Measurements from ENCODE around the gene EXT2. TPM values are rescaled to one million over a fixed set of nuclear protein-coding genes. Genes with fewer than 3 reads are reported as not detected.

EXT2 gene
- total and polyA plus RNA-seq, 2 experiments from 2014 or later, result 99.8 to 209 TPM

DNA sequence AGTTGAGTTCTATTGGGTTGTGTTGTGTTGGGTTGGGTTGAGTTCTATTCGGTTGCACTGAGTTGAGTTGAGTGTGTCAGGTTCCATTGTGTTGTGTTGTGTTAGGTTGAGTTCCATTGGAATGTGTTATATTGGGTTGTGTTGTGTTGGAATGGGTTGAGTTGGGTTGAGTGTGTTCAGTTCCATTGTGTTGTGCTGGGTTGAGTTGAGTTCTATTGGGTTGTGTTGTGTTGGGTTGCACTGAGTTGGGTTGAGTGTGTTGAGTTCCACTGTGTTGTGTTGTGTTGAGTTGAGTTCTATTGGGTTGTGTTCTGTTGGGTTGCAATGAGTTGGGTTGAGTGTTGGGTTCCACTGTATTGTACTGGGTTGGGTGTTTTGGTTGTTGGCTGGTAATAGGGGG lies 178.9 kb downstream of the EXT2 start:
- H3K27ac ChIP-seq, result no peak overlapping the region
- H3K36me3 ChIP-seq (ENCODE audit: low read depth), result no peaks in the 10 kb centered on the region
- whole genome bisulfite sequencing, 2 experiments (ENCODE audit: low coverage in 1 of 2, low lambda C conversion rate in 2 of 2, missing lambda C conversion rate in 2 of 2), result 23 to 41% methylated on average over 1 of the region's 1 CpG
- no peak overlapping the region for H3K9ac ChIP-seq
- no peak overlapping the region for H2AFZ ChIP-seq
- no peaks in the 10 kb centered on the region for H3F3A ChIP-seq (ENCODE audit: insufficient read depth)
- no peaks in the 10 kb centered on the region for H4K20me1 ChIP-seq (ENCODE audit: insufficient read depth)
- H3K4me1 ChIP-seq (ENCODE audit: insufficient read depth), result no peaks in the 10 kb centered on the region
- no peak for DNase-seq
- no peaks in the 10 kb centered on the region for H3K79me2 ChIP-seq (ENCODE audit: insufficient read depth)
- no peaks in the 10 kb centered on the region for H3K9me2 ChIP-seq (ENCODE audit: insufficient read depth)
- no peak overlapping the region for H3K4me2 ChIP-seq (ENCODE audit: unreplicated experiment)
- in situ Hi-C loops (cut with MboI), result no loop called here
- TF ChIP-seq EZH2phosphoT487 (IDR thresholded peaks at IDR 0.05; ENCODE audit: insufficient read depth, low read depth) (no peak), EZH2 (IDR thresholded peaks at IDR 0.05; ENCODE audit: insufficient read depth, poor library complexity, severe bottlenecking) (no peak)
- no peaks in the 10 kb centered on the region; the same call in 1 of the 2 replicates for H3K27me3 ChIP-seq (replicated peaks; ENCODE audit: insufficient read depth)
- H3K9me3 ChIP-seq (ENCODE audit: low read depth), result no peaks in the 10 kb centered on the region
- no peak overlapping the region for H3K4me3 ChIP-seq

DNA sequence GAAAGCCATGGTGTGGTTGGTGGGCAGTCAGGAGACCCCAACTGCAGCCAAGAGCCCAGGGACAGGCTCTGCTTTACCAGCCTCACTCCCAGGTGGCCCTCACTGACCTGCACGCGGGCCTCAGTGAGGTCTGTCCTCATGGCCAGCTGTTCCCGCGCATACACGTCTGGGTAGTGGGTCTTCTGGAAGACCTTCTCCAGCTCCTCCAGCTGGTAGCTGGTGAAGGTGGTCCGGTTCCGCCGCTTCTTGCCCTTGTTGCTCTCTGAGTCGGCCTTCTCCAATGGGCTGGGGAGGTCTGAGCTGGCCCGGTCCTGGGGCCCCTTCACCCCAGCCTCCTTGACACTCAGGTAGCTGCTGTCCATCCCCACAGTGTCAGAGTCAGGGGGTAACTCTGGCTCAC lies 179.8 kb downstream of the EXT2 start:
- H3F3A ChIP-seq (ENCODE audit: insufficient read depth), result no peaks in the 10 kb centered on the region
- no peak overlapping the region for H2AFZ ChIP-seq
- H3K4me3 ChIP-seq, result no peak overlapping the region
- H3K27me3 ChIP-seq (replicated peaks; ENCODE audit: insufficient read depth), result no peaks in the 10 kb centered on the region; the same call in 1 of the 2 replicates
- no peaks in the 10 kb centered on the region for H3K9me3 ChIP-seq (ENCODE audit: low read depth)
- no peak overlapping the region for H3K27ac ChIP-seq
- in situ Hi-C loops (cut with MboI), result loop anchor here (25.0 kb wide), 1 partner anchor 637 kb away; no protein-coding TSS in a partner anchor
- H3K79me2 ChIP-seq (ENCODE audit: insufficient read depth), result no peaks in the 10 kb centered on the region
- DNase-seq, result no peak
- no peaks in the 10 kb centered on the region for H4K20me1 ChIP-seq (ENCODE audit: insufficient read depth)
- no peaks in the 10 kb centered on the region for H3K4me1 ChIP-seq (ENCODE audit: insufficient read depth)
- 85 to 88% methylated on average over 10 of the region's 10 CpGs for WGBS, 2 experiments (ENCODE audit: low coverage in 1 of 2, low lambda C conversion rate in 2 of 2, missing lambda C conversion rate in 2 of 2)
- TF ChIP-seq EZH2 (IDR thresholded peaks at IDR 0.05; ENCODE audit: insufficient read depth, poor library complexity, severe bottlenecking), result no peak
- TF ChIP-seq EZH2phosphoT487 (IDR thresholded peaks at IDR 0.05; ENCODE audit: insufficient read depth, low read depth), result no peak
- no peak overlapping the region for H3K4me2 ChIP-seq (ENCODE audit: unreplicated experiment)
- H3K9me2 ChIP-seq (ENCODE audit: insufficient read depth), result no peaks in the 10 kb centered on the region
- H3K9ac ChIP-seq, result no peak overlapping the region
- H3K36me3 ChIP-seq (ENCODE audit: low read depth), result no peaks in the 10 kb centered on the region

GRCh38 chr11:44275961-44276550 lies 180.6 kb downstream of the EXT2 start:
- WGBS, 2 experiments (ENCODE audit: low coverage in 1 of 2, low lambda C conversion rate in 2 of 2, missing lambda C conversion rate in 2 of 2), result 59 to 60% methylated on average over 7 of the region's 7 CpGs
- no peaks in the 10 kb centered on the region for H3K79me2 ChIP-seq (ENCODE audit: insufficient read depth)
- H3K27me3 ChIP-seq (replicated peaks; ENCODE audit: insufficient read depth), result no peaks in the 10 kb centered on the region; the same call in 1 of the 2 replicates
- H3K4me1 ChIP-seq (ENCODE audit: insufficient read depth), result no peaks in the 10 kb centered on the region
- no peak overlapping the region for H3K4me2 ChIP-seq (ENCODE audit: unreplicated experiment)
- H3K9me3 ChIP-seq (ENCODE audit: low read depth), result no peaks in the 10 kb centered on the region
- H3K27ac ChIP-seq, result no peak overlapping the region
- H3F3A ChIP-seq (ENCODE audit: insufficient read depth), result no peaks in the 10 kb centered on the region
- H2AFZ ChIP-seq, result no peak overlapping the region
- no peak for TF ChIP-seq EZH2phosphoT487 (IDR thresholded peaks at IDR 0.05; ENCODE audit: insufficient read depth, low read depth)
- TF ChIP-seq EZH2 (IDR thresholded peaks at IDR 0.05; ENCODE audit: insufficient read depth, poor library complexity, severe bottlenecking), result no peak
- no peaks in the 10 kb centered on the region for H3K36me3 ChIP-seq (ENCODE audit: low read depth)
- H3K4me3 ChIP-seq, result no peak overlapping the region
- no peaks in the 10 kb centered on the region for H3K9me2 ChIP-seq (ENCODE audit: insufficient read depth)
- in situ Hi-C loops (cut with MboI), result loop anchor here (25.0 kb wide), 1 partner anchor 636 kb away; no protein-coding TSS in a partner anchor
- H3K9ac ChIP-seq, result no peak overlapping the region
- DNase-seq, result no peak
- no peaks in the 10 kb centered on the region for H4K20me1 ChIP-seq (ENCODE audit: insufficient read depth)

DNA sequence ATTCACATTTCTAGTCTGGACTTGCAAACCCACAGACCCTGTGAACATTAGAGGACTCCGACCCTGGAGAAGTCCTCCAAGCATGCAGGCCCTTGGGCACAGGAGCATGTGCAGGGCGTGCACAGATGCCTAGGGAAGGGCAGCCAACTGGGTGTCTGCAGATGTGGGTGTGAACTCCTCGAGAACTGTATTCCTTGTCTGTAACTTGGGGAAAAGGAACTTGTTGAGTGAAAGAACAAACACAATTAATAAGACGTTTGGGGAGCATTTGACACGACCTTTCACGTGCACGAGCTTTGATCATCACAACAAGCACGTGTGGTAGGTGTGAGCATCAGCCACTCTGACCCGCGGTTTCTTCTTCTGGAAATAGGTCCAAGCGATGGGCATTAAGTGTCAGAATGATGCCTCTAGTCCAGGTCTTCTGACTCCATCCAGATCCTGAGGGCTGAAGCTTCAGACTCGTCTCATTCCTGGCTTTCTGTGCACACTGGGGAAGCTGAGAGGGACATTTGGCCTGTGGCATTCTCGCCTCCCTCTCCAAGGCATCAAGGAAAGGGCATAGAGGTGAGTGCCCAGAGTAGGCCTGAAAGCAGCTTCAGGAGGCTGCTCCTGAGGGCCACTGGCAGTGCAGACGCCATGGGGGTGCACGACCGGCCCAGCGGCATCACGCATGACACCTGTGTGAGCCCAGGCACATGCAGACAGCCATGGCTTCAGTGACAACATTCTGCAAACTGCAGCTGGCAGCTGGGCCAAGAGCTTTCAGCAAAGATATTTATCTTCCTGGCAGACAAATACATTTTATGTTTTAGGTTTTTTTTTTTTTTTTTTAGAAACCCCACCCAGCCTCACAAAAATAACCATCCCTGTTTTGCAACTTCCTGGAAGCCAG lies 182.0 kb downstream of the EXT2 start:
- Histone ChIP-seq H4K20me1 (ENCODE audit: insufficient read depth) (no peaks in the 10 kb centered on the region), H2AFZ (no peak overlapping the region), H3K9me2 (ENCODE audit: insufficient read depth) (no peaks in the 10 kb centered on the region), H3K79me2 (ENCODE audit: insufficient read depth) (no peaks in the 10 kb centered on the region), H3K4me2 (ENCODE audit: unreplicated experiment) (no peak overlapping the region), H3K36me3 (ENCODE audit: low read depth) (no peaks in the 10 kb centered on the region), H3K4me1 (ENCODE audit: insufficient read depth) (no peaks in the 10 kb centered on the region), H3K27me3 (replicated peaks; ENCODE audit: insufficient read depth) (peaks cover 1% of the 10 kb centered on the region; the same call in 1 of the 2 replicates), H3K4me3 (no peak overlapping the region), H3F3A (ENCODE audit: insufficient read depth) (no peaks in the 10 kb centered on the region), H3K27ac (no peak overlapping the region), H3K9me3 (ENCODE audit: low read depth) (no peaks in the 10 kb centered on the region), H3K9ac (no peak overlapping the region)
- DNase-seq, result no peak
- in situ Hi-C loops (cut with MboI), result loop anchor here (25.0 kb wide), 1 partner anchor 635 kb away; no protein-coding TSS in a partner anchor
- no peak for TF ChIP-seq EZH2 (IDR thresholded peaks at IDR 0.05; ENCODE audit: insufficient read depth, poor library complexity, severe bottlenecking)
- TF ChIP-seq EZH2phosphoT487 (IDR thresholded peaks at IDR 0.05; ENCODE audit: insufficient read depth, low read depth), result no peak
- WGBS, 2 experiments (ENCODE audit: low coverage in 1 of 2, low lambda C conversion rate in 2 of 2, missing lambda C conversion rate in 2 of 2), result 41 to 42% methylated on average over 18 of the region's 18 CpGs
